K562 (cell line): ENCODE measurements around the gene E2F1. TPM values are rescaled to one million over a fixed set of nuclear protein-coding genes. Genes with fewer than 3 reads are reported as not detected.

ENCODE experiments used
- ATF1 ChIP-seq, 2 experiments: fragments of 450-650 bp in 1 of 2; IDR thresholded peaks; 2 replicates each; pipeline ENCODE4 v1.6.1; 2016; ENCODE audit warnings: missing compliant biosample characterization in 1 of 2, missing genetic modification characterization in 1 of 2
- BRF1 ChIP-seq: IDR thresholded peaks from 3 replicates; pipeline ENCODE4 v1.6.1; 2011; ENCODE audit warnings: borderline replicate concordance, mild to moderate bottlenecking; ENCODE audit not compliant: insufficient read length; ENCODE audit errors: extremely low read depth
- CEBPB ChIP-seq: fragments of 450-650 bp; IDR thresholded peaks from 2 replicates; pipeline ENCODE4 v1.6.1; 2016; ENCODE audit warnings: missing genetic modification characterization, missing compliant biosample characterization
- DPF2 ChIP-seq: fragments of 450-650 bp; IDR thresholded peaks from 2 replicates; pipeline ENCODE4 v1.6.1; 2016
- E2F3 ChIP-seq: fragments of 250-450 bp; sonication (Bioruptor Pico); IDR thresholded peaks from 2 replicates; pipeline ENCODE4 v1.4.0; 2020; ENCODE audit warnings: mild to moderate bottlenecking
- ESRRA ChIP-seq: fragments of 450-650 bp; IDR thresholded peaks from 2 replicates; pipeline ENCODE4 v1.6.1; 2014; ENCODE audit warnings: low read depth, mild to moderate bottlenecking, moderate library complexity, borderline replicate concordance
- NR2C1 ChIP-seq, 2 experiments: fragments of 450-650 bp; IDR thresholded peaks; 2 replicates each; pipeline ENCODE4 v1.6.1; 2017; ENCODE audit warnings: mild to moderate bottlenecking in 2 of 2, antibody characterized with exemption in 1 of 2, inconsistent platforms in 1 of 2, missing compliant biosample characterization in 1 of 2, missing genetic modification characterization in 1 of 2
- POLR2A ChIP-seq: fragments of 450-650 bp; conservative IDR thresholded peaks from 2 replicates; pipeline ENCODE4 v1.6.1; 2016
- RAD21 ChIP-seq, 2 experiments: fragments of 250-450 bp in 1 of 2; fragments of 450-650 bp in 1 of 2; sonication (Bioruptor Pico) in 1 of 2; formaldehyde crosslinking in 1 of 2; IDR thresholded peaks in 1 of 2; conservative IDR thresholded peaks in 1 of 2; 2 replicates each; pipeline versions ENCODE4 v1.4.0 to v1.8.0; 2020 to 2022; ENCODE audit warnings: mild to moderate bottlenecking in 2 of 2, moderate library complexity in 1 of 2
- RB1 ChIP-seq: fragments of 450-650 bp; IDR thresholded peaks from 2 replicates; pipeline ENCODE4 v1.6.1; 2017; ENCODE audit warnings: low read depth, mild to moderate bottlenecking
- RBFOX2 ChIP-seq: fragments of 200-400 bp; formaldehyde crosslinking; IDR thresholded peaks from 2 replicates; pipeline ENCODE4 v1.6.1; 2017; ENCODE audit warnings: low read depth, mild to moderate bottlenecking, low read length, moderate library complexity
- SMAD2 ChIP-seq: fragments of 150-350 bp; IDR thresholded peaks from 2 replicates; pipeline ENCODE4 v1.6.1; 2014; ENCODE audit warnings: low read depth, mild to moderate bottlenecking, low read length
- SNRNP70 ChIP-seq: fragments of 200-400 bp; formaldehyde crosslinking; optimal IDR thresholded peaks from 2 replicates; pipeline ENCODE3; 2017; ENCODE audit warnings: low read depth, low read length
- SOX6 ChIP-seq: fragments of 450-650 bp; IDR thresholded peaks from 2 replicates; pipeline ENCODE4 v1.6.1; 2014; ENCODE audit warnings: mild to moderate bottlenecking
- YY1 ChIP-seq, 3 experiments: IDR thresholded peaks; 2 replicates each; pipeline ENCODE4 v1.6.1; 2011; ENCODE audit warnings: low read length in 2 of 3, mild to moderate bottlenecking in 2 of 3, moderate library complexity in 2 of 3, borderline replicate concordance in 1 of 3, control low read depth in 1 of 3, low read depth in 1 of 3; ENCODE audit not compliant: insufficient read depth in 3 of 3, insufficient replicate concordance in 2 of 3, control insufficient read depth in 1 of 3, insufficient read length in 1 of 3; ENCODE audit errors: extremely low read depth in 1 of 3
- ZNF280B ChIP-seq: fragments of 250-450 bp; sonication (Bioruptor Pico); IDR thresholded peaks from 2 replicates; pipeline ENCODE4 v1.5.1; 2021; ENCODE audit warnings: mild to moderate bottlenecking
- ZNF830 ChIP-seq: fragments of 250-450 bp; sonication (Bioruptor Pico); IDR thresholded peaks from 2 replicates; pipeline ENCODE4 v1.5.0; 2021; ENCODE audit warnings: mild to moderate bottlenecking
- polyA plus RNA-seq, 8 experiments: library from polyadenylated mRNA; depleted of rRNA in 4 of 8; stranded (reverse) in 5 of 8; unstranded in 3 of 8; fragments of >200 nt; fragmentation: Nextera tagmentation in 2 of 8; fragmentation: Illumina TruSeq in 1 of 8; extraction: Ambion mirVana in 2 of 8; extraction: Trizol in 1 of 8; gene quantifications; 2 replicates each; pipeline versions ENCODE4 v1.2.1 to v1.2.3, GENCODE V29; 2011 to 2014; ENCODE audit warnings: inconsistent platforms in 1 of 8, missing spikeins in 1 of 8
- total RNA-seq, 7 experiments: library from RNA; depleted of rRNA in 6 of 7; stranded (reverse); fragments of >200 nt in 6 of 7; fragmentation: Illumina TruSeq in 2 of 7; extraction: Trizol in 2 of 7; gene quantifications; 2 replicates each; pipeline versions ENCODE4 v1.2.1 to v1.2.3, GENCODE V29; 2011 to 2021; ENCODE audit warnings: low replicate concordance in 1 of 7
- TF ChIP-seq, protein P1 (sequence below): fragments of 450-650 bp; IDR thresholded peaks from 2 replicates; pipeline ENCODE4 v1.7.1; 2018; ENCODE audit warnings: mild to moderate bottlenecking, low read depth; ENCODE audit not compliant: partially characterized antibody
- TF ChIP-seq, protein P2 (sequence below), 2 experiments: IDR thresholded peaks; 2 replicates each; pipeline ENCODE4 v1.6.1; 2011; ENCODE audit warnings: borderline replicate concordance in 1 of 2, control low read depth in 1 of 2, low read depth in 1 of 2, low read length in 1 of 2, mild to moderate bottlenecking in 1 of 2, mixed read lengths in 1 of 2, moderate library complexity in 1 of 2; ENCODE audit not compliant: insufficient read depth in 1 of 2, insufficient read length in 1 of 2, poor library complexity in 1 of 2, severe bottlenecking in 1 of 2; ENCODE audit errors: extremely low read depth in 1 of 2

Gene E2F1
- total and polyA plus RNA-seq, 9 of the 15 experiments (the other 6 are each of a cell fraction or from before 2014, with no cell fraction given), result 0.14 to 30.6 (median 13.1) TPM

GRCh38 chr20:33666293-33667244 is 19.6 kb downstream of the E2F1 start, which contains the start of gene ACTL10 (continued):
- TF ChIP-seq ESRRA (peak; percentile 40; the same call in 1 of the 2 replicates), SNRNP70 (no peak), RB1 (peak; percentile 53; the same call in 1 of the 2 replicates), YY1 (IDR thresholded peaks at IDR 0.05; ENCODE audit: borderline replicate concordance in 1 of 3, control insufficient read depth in 1 of 3, extremely low read depth in 1 of 3, insufficient read depth in 3 of 3, insufficient read length in 1 of 3, insufficient replicate concordance in 2 of 3, low read depth in 1 of 3, low read length in 2 of 3) (peak in 1 of 3 experiments; percentile 58), E2F3 (CRISPR knock-in tag) (0 out of 2 replicates have a peak, but pooled peaks have one; percentile 29), ZNF280B (no peak), BRF1 (no peak), ATF1 (CRISPR knock-in tag; IDR thresholded peaks at IDR 0.05) (no peak), ATF1 (tag; IDR thresholded peaks at IDR 0.05) (0 out of 2 replicates have a peak, but pooled peaks have one; percentile 31), CEBPB (tag) (no peak), NR2C1 (IDR thresholded peaks at IDR 0.05) (no peak), NR2C1 (tag; IDR thresholded peaks at IDR 0.05) (0 out of 2 replicates have a peak, but pooled peaks have one; percentile 9), RAD21 (CRISPR knock-in tag; conservative IDR thresholded peaks at IDR 0.05 in 1 of 2, IDR thresholded peaks at IDR 0.05 in 1 of 2) (peak; percentile 48 to 56), DPF2 (peak; percentile 56; the same call in 1 of the 2 replicates), RBFOX2 (peak; percentile 64), SOX6 (peak; percentile 45; the same call in 1 of the 2 replicates), POLR2A (peak; percentile 47; the same call in 1 of the 2 replicates), SMAD2 (no peak), ZNF830 (CRISPR knock-in tag) (0 out of 2 replicates have a peak, but pooled peaks have one; percentile 58)
- TF ChIP-seq, protein P1, sequence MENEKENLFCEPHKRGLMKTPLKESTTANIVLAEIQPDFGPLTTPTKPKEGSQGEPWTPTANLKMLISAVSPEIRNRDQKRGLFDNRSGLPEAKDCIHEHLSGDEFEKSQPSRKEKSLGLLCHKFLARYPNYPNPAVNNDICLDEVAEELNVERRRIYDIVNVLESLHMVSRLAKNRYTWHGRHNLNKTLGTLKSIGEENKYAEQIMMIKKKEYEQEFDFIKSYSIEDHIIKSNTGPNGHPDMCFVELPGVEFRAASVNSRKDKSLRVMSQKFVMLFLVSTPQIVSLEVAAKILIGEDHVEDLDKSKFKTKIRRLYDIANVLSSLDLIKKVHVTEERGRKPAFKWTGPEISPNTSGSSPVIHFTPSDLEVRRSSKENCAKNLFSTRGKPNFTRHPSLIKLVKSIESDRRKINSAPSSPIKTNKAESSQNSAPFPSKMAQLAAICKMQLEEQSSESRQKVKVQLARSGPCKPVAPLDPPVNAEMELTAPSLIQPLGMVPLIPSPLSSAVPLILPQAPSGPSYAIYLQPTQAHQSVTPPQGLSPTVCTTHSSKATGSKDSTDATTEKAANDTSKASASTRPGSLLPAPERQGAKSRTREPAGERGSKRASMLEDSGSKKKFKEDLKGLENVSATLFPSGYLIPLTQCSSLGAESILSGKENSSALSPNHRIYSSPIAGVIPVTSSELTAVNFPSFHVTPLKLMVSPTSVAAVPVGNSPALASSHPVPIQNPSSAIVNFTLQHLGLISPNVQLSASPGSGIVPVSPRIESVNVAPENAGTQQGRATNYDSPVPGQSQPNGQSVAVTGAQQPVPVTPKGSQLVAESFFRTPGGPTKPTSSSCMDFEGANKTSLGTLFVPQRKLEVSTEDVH, result peak; percentile 54
- TF ChIP-seq, protein P2, sequence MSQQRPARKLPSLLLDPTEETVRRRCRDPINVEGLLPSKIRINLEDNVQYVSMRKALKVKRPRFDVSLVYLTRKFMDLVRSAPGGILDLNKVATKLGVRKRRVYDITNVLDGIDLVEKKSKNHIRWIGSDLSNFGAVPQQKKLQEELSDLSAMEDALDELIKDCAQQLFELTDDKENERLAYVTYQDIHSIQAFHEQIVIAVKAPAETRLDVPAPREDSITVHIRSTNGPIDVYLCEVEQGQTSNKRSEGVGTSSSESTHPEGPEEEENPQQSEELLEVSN (IDR thresholded peaks at IDR 0.05; ENCODE audit: borderline replicate concordance in 1 of 2, extremely low read depth in 1 of 2, insufficient read depth in 1 of 2, insufficient read length in 1 of 2, low read depth in 1 of 2, low read length in 1 of 2, poor library complexity in 1 of 2, severe bottlenecking in 1 of 2), result peak; percentile 5 to 43
